Activated CD8-positive, alpha-beta memory T cell treated with anti-CD3 and anti-CD28 coated beads for 4 hours (primary cell): ENCODE results near the gene RBM18.

ENCODE experiments used
- DNase-seq, 2 donors: peaks; one replicate each; pipeline ENCODE4 v3.0.0-alpha.2; 2020; ENCODE audit warnings: low read depth in 2 of 2

RBM18 gene

DNA sequence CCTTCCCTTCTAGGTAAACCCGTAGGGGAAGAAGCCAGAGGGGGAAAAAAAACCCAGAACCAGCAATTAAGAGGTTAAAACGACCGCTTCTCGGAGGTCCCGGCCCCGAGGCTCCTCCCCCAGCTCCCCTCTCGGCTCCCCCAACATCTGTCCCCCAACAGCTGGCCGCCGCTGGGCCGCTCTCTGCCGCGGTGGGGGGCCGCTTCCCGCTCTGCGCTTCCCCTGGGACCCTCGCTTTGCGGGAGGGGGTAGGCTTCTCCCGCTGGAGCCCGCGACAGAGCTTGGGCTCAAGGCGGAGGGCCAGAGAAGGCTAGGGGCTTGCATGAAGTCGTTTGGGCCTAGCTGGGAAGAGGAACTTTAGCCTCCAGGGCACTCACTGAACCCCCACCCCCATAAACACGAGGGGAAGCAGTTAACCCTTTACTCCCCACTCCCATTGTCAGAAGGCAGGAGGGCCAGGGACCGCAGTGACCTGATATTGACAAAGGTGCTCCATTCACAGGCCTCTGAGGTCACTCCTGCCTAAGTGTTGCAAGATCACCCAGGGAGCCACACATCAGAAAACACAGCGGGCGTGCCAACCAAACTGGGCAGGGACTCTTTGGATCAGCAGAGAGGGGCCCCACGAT is 43.3 kb downstream of the RBM18 start:
- DNase-seq = no peak

- no peak for DNase-seq
Observed at GRCh38 chr9:122220673-122221182, 43.9 kb downstream of the RBM18 start.

- DNase-seq = no peak
Observed at GRCh38 chr9:122219856-122220672, 44.6 kb downstream of the RBM18 start.

GRCh38 chr9:122218935-122219855 is 45.4 kb downstream of the RBM18 start:
- no peak for DNase-seq

GRCh38 chr9:122218071-122218934 is 46.3 kb downstream of the RBM18 start:
- no peak for DNase-seq

- no peak for DNase-seq
Observed at GRCh38 chr9:122217640-122218039, 47.0 kb downstream of the RBM18 start.

- no peak for DNase-seq
Observed at GRCh38 chr9:122216798-122217418, 47.7 kb downstream of the RBM18 start.

DNA sequence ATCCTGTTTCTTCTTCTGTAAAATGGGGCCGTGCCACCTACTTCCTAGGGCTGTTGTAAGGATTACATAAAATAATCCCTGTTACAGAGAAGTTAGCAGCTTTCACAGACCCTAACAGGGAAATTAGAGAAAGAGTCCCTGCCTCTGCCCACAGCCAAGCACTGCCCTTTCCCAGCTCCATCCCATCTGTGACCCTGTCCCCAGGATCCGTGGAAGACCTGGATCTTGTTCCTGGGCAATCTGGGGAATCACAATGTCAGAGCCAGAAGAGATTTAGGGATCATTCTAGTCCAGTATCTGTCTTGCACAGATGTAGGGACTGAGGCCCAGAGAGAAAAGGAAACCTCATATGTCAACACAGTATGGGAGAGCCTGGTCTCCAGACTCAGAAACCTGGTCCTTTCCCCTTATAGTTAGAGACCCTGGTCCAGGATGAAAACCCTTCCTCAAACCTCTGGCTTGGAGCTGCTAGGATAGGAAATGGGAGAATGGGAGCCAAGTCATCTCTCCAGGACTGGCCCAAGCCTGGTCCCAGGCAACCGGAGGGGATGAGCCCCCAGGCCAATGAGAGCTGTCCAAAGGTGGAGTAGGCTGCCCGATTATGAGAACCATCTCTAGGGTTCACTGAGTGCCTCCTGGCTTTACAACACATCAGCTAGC is 48.4 kb downstream of the RBM18 start:
- DNase-seq = no peak

DNA sequence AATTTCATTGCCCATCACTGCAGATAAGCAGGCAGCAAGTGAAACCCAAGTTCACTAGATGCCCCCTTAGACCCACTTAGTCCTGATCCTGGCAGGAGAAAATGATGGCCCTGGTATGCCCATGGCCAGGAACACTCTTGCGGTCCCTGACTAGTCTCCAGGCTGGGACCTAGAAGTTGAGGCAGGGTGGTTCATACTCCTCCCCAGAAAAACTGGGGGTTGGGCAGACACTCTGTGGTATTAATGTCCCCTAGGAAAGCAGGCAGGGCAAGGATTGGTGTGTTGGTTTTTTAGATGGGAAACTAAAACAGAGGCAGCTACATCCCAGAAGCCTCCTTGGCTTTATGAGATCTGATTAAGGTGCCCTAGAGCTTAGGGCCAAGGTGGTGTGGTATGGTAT is 49.0 kb downstream of the RBM18 start:
- no peak for DNase-seq

DNA sequence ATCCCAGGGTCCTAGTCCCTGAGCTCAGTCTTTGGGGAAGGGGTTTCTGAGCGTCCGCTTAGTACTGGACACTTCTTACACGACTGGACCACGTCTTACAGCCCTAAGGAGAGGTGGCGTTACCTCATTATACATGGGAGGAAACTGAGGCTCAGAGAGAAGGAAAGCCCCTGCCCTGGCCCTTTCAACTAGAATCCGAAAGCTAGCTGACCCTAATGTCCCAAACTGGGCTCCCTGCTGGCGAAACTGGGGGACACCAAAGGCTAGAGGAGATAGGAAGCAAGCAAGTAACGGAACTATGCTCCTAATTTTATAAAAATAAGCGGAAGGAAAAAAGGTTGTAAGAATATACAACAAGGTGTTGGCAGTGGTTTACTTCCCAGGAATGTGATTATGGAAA is 50.1 kb downstream of the RBM18 start:
- DNase-seq = no peak

DNA sequence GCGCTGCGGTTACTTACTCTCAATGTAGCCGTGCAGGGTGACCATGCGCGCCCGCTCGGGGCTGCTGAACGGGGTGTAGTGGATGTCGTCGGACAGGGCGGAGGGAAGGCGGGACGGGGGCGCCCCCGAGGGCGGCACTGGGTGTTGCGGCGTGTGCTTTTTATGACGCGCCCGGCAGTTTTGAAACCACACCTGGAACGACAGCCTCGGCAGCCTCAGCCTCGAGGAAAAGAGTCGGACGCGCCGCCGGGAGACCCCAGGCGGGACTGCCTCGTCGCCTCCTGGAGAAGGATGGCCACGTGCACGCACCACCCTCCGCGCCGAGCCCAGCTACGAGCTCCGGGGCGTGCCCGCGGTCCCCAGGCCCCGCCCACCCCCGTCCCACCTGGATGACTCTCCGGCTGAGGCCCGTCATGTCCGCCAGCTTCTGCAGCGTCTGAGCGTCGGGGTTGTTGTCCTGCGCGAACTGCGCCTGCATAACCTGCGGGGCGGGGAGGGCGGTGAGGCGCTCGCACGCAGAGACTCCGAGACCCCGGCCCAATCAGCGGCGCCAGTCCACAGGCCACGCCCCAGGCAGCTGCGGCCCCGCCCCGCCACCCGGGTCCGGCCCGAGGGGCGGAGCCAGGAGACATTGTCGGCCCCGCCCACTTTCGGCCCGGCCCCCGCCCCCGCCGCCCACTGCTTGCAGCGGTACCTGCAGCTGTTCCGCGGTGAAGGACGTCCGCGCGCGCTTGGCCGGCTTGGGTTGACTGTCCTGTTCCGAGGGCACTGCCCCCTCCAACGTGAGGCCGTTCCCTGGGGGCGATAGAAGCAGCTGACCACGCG is 50.8 kb downstream of the RBM18 start:
- DNase-seq = peak in 1 of 2 donors; percentile 13

DNA sequence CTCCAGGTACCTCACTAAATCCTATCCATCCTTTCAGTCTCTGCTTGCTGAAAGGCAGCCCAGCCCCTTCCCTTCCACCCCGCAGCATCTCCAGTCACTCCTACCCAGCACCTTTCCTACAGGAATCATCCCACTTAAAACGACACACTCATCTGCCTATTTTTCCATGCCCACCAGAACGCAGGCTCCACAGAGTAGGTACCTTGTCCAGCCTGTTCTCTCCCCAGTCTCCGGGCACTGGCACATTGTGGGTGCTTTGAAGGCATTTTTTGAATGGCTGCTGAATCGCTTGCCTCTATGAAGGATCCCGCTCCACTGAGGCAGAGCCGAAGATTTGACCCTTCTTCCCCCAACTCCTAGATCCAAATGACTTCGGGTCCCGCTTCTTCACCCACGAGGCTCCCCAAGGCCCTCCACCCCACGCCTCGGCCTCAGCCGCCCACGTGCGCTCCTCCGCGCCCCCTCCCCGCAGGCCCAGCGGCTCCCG is 51.5 kb downstream of the RBM18 start:
- no peak for DNase-seq

DNA sequence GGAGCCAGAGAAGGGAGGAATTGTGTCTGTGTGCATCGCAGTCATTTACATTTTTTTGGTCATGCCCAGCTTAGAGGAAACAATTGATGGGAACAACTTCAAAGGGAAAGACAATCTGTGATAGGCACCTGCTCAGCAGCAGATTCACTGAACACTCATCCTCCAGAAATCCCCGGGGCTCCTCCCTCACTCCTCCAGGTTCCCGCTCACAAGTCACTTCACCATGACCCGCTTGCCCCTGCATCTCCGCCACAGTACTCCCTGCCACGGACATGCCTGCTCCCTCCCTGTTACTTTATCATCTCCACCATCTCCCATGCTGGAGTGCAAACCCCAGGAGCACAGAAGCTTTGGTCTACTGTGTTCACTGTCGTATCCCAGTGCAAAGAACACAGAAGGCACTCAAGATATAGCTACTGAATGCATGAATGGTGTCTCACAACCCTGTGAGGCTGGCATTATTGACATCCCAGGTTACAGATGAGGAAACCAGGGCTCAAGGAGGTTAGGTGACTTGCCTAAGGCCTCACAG is 52.1 kb downstream of the RBM18 start:
- DNase-seq = no peak

DNA sequence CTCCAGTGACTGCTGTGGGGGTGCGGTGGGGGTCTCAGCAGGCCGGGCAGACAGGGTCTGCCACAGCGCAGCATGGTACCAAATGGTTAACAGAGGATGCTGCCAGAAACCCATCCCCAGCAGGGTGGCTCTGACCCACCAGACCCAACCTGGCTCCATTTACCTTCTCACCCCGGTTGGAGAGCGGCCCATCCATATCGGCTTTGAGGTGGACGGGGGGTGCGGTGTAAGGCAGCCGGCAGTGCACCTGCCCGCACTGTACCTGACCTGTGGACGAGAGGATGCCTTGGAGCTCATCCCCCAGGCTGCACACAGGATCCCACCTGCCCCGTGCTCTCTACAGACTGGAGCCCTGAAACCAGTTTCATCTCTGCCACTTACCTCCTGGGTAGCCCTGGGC is 55.2 kb downstream of the RBM18 start:
- DNase-seq = no peak

- no peak for DNase-seq
Observed at GRCh38 chr9:122207096-122207495, 57.5 kb downstream of the RBM18 start.

DNA sequence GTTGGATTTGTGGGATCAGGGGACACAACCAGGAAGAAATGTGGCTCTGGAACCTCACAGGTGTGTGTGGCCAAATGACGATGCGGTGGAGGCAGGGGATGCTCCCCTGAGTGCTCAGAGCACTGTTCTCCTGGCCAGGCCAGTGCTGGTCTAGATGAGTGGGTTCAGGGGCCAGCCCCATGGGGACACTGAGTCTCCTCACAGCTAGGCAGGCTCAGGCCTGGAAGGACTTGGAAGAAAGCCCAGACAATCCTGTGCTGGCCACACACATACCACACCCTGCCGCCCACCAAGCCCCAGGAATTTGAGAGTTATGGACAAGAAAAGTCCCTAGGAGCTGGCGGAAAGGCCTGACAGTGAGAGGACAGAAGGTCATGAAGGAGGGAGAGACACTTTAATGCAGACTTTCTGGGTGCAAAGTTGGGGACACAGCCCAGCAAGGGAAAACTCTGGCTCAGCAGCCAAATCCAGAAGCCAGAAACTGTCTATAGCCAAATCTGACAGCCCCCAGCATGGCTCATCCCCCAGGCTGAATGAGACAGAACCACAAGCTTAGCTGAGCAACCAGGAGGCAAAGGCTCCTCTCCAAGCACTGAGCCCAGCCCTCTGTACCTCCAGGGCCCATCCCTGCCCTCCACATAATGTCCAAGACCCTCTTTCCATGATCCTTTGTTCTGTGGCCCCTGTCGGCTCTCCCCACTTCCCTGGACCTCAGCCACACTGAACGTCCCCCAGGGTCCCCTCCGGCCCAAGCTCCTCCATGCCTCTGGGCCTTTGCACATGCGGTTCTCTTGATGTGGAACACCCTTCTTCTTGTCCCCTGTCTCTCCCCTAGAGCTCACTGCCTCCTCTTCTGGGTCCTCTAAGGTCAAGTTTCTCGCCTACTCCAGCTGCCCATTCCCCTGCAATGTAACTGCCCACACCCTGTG is 58.3 kb downstream of the RBM18 start:
- DNase-seq = no peak

DNA sequence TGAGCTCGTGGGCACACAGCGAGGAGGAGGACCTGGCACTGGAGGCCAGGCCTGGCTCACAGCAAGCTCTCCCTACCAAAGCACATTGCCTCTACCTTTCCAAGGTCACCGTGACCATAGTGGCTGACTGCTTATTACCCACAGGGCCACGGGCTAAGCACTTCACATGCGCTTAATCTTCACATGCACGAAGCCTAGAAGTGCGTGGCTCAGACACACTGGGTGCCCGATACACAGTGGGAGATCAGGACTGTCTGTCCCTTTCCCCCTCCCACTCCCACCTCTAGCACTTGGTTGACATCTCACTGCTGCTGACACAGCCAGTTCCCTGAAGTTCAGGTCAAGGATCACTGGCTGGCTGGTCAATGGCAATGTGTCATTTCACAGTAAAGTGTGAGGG is 59.5 kb downstream of the RBM18 start:
- DNase-seq = no peak

DNA sequence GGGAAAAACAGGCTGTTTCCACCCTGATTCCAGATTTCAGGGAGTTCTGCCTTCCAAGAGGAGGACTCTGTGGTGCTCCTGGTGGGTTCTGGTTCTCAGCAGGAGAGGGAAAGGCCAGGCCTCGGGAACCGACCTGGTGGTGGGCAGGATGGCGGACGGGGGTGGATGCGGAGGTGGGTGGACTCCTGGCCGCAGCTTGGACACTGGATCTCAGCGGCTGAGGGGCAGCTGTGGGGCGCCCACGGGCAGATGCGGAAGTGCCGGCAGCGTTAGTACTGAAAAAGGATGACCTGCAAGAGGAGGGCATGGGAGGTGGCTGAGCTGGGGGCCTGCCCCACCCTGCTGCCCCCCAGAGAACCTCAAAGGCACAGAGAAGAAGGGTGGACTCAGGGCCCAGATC is 60.1 kb downstream of the RBM18 start:
- DNase-seq = no peak
